SIG-M5 (cell line): ENCODE measurements around the gene VCAM1.

Source experiments
- DNase-seq: peaks from one replicate; lab custom pipeline; 2025; lab: John Stamatoyannopoulos, UW

Gene VCAM1

DNA sequence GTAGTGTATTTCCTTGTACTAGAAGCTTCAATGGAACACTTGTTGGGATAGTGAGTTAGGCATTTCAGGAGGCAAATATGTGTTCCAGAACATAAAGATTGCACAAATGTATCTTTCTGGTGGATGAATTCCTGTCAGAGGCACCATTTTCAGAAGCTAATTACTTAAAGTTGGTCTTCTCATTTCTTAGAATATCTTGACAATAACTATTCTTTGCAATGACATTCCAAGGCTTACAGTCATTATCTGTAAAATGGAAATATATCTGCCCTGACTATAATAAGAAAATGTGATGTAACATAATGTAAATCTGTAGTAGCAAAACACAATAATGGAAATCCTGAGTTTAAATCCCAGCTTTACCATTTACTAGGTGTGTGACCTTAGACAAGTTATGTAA, 2.7 kb downstream of the VCAM1 start:
- DNase-seq, result no peak

DNA sequence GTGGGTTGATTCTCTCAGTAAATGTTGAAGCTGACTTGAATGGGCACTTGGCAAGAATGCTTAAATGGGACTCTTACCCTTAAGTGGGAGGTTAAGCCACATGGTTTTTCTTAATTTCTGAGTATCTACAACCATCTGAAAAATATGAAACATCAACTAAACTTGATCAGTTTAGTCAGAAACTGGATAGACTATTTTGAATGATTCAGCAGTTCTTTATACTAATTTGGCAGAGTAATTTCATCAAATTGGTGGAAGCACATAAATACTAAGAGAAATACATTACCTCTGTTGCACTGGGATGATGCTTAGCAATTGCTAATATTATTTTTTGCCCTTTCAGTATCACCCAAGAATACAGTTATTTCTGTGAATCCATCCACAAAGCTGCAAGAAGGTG, 4.7 kb downstream of the VCAM1 start:
- DNase-seq, result no peak

DNA sequence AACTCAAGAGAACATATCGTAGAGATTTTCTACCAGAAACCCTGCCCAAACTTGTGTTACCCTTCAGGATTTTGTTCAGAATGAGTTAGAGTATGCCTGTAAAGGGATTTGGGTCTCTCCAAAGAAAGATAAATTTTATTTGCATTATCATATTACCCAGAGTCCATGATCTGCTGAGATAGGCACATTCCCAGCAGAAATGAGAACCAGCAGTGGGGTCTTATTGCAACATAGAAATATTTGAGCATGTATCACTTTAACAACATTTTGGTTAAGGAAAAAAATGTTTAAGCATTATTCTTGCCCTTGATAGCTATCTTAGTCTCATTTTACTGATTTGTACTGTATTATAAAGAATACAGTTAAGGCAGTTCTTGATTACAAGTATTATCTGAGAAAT, 10.6 kb downstream of the VCAM1 start:
- DNase-seq, result no peak

DNA sequence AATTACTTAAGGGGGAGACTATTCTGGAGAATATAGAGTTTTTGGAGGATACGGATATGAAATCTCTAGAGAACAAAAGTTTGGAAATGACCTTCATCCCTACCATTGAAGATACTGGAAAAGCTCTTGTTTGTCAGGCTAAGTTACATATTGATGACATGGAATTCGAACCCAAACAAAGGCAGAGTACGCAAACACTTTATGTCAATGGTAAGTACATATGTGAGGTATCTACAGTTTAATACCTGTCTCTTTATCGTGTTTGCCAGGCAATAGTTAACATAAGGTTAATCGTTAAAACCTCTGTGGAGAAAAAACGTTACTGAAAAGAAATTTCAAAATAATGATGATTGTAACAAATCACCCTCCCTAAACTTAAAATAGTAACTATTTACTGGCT, 11.8 kb downstream of the VCAM1 start:
- no peak for DNase-seq

GRCh38 chr1:100731758-100732157, 12.2 kb downstream of the VCAM1 start:
- DNase-seq, result no peak

DNA sequence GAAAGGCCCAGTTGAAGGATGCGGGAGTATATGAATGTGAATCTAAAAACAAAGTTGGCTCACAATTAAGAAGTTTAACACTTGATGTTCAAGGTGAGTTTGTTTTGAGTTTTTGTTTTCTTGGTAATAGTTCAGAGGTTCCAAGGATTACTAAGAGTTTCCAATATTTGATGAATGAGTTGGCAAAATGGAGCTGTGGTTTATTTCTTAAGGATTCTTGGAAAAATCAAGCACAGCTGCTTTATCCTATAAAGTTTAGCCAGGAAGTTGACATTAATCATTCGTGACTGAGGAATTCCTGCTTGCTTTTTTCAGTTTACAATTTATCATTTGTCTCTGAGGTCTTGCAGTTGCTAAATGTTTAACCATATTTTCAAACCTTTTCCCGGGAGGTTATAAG, 15.1 kb downstream of the VCAM1 start:
- DNase-seq, result no peak

- DNase-seq, result no peak
Observed at GRCh38 chr1:100735244-100735643, 15.7 kb downstream of the VCAM1 start.

- no peak for DNase-seq
Observed at GRCh38 chr1:100736324-100736723, 16.8 kb downstream of the VCAM1 start.

GRCh38 chr1:100736746-100737145, 17.2 kb downstream of the VCAM1 start:
- DNase-seq, result no peak

- DNase-seq, result no peak
Observed at GRCh38 chr1:100746542-100746932, 27.0 kb downstream of the VCAM1 start.

DNA sequence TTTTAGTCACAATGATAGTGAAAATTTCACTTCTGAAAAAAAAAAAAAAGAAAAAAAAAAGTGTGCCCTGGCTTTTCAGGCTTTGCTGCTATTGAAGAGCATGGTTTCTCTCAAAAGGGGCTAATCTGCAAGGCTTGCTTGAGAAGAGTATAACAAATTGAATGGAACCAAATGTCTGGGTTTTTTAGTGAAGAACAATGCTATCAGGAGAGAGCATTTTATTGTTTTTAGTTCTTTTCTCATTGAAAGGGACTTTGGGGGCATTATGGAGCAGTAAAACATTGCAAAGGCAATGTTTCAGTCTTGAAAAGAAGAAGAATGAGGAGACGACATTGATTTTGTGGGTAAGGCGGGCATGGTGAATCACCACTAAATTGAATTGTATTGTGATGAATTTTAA, 28.2 kb downstream of the VCAM1 start:
- DNase-seq, result no peak

- DNase-seq, result no peak
Observed at GRCh38 chr1:100750005-100750885, 30.7 kb downstream of the VCAM1 start.

GRCh38 chr1:100752791-100753190, 33.2 kb downstream of the VCAM1 start:
- no peak for DNase-seq

DNA sequence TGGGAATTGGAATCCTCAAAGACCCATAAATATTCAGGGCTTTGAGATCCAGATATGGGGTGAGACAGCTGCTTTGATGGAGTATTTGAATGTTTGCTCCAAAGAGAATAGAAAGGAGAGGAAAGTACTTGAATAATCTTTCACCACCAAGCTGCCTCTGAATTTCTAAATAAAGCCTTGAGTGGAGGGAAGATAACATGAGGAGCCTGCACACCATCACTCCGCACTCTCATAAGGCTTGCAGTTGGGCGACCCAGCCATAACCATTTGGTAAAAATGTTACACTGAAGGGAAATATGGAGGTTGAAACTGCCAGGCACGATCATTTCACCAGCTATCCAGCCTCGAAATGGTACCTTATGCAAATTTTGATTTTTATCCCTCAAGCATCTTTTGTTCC, 38.4 kb downstream of the VCAM1 start:
- no peak for DNase-seq

DNA sequence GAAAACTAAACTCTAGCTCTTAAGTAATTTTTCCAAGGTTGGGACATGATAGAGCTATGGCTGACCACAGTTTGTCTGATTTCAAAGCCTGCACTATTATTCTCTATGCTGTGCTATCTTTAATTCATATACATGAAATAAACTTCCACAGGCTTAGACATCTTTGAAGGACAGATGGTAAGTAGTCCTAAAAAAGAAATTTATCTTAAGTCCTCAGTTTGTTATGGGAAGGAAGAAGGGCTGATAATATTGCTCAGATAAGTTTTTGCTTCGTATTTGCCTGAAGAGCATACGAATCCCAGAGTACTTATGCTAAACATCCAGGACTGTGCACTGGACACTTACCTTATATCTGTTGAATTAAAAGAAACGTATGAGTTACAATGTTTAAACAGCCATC, 39.6 kb downstream of the VCAM1 start:
- DNase-seq, result no peak

- no peak for DNase-seq
Observed at GRCh38 chr1:100760511-100760910, 41.0 kb downstream of the VCAM1 start.

- no peak for DNase-seq
Observed at GRCh38 chr1:100762461-100762860, 42.9 kb downstream of the VCAM1 start.

GRCh38 chr1:100767176-100767890, 47.8 kb downstream of the VCAM1 start:
- DNase-seq, result no peak

GRCh38 chr1:100769323-100769722, 49.8 kb downstream of the VCAM1 start:
- no peak for DNase-seq

DNA sequence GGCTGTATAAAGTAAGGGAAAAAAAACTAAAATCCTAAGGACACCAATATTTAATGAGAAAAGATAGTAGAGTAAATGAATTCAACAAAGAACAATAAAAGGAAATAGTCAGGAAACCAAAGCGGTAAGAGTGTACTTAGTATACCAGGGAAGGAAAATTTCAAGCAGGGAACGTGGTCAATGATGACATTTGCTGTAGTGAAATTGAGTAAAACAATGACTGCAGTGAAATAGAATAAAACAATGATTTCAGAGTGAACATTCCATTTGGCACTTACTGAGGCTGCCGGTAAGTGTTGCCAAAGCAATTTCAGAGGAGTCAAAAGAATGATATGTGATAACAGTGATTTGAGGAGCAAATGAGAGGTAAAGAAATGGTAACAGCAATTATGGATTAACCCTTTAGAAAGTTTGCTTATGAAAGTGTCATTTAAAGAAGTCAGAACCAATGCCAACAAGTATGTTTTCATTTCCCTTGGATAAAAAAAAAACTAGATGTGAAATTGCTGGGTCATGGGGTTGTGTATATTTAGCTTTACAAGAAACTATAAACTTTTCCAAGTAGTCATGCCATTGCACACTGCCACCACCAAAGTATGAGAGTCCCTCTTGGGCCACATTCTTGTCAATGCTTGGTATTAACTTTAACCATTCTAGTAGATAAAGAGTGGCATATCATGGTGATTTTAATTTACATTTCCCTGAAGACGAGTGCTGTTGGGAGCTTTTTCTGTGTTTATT, 50.5 kb downstream of the VCAM1 start:
- no peak for DNase-seq

DNA sequence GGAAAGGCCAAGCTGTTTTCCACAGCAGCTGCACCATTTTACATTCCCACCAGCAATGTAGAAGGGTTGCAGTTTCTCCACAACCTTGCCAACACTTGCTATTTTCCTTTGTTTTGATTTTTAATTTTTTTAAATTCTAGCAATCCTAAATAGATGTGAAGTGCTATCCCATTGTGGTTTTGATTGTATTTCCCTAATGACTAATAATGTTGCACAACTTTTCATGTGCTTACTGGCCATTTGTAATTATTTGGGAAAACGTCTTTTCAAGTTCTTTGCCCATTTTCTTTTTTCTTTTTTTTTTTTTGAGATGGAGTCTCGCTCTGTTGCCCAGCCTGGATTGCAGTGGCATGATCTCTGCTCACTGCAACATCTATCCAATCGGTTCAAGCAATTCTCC, 53.9 kb downstream of the VCAM1 start:
- no peak for DNase-seq

DNA sequence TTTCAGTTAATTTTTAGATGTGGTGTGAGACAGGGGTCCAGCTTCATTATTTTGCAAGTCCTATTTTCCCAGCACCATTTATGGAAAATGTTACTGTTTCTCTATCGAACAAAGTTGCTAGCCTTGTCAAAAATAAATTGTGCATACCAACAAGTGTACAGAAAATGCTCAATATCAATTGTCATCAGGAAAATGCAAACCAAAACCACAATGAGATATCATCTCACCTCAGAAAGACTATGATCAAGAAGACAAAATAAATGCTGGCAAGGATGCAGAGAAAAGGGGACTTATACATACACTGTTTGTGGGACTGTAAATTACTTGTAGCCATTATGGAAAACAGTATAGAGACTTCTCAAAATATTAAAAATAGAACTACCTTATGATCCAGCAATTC, 54.8 kb downstream of the VCAM1 start:
- DNase-seq, result no peak

DNA sequence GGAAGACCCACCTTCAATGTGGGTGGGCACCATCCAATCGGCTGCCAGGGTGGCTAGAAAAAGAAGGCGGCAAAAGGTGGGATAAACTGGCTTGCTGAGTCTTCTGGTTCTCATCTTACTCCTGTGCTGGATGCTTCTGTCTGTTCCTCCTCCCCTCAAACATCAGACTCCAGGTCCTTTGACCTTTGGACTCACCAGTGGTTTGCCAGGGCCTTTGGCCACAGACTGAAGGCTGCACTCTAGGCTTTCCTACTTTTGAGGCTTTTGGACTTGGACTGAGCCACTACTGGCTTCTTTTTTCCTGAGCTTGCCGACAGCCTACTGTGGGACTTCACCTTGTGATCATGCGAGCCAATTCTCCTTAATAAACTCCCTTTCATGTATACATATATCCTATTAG, 55.9 kb downstream of the VCAM1 start:
- DNase-seq, result no peak
